GM23338 (cell line): ENCODE data around the gene L3HYPDH.

Source experiments
- CREB1 ChIP-seq: fragments of 250-450 bp; sonication (Bioruptor Pico); IDR thresholded peaks from 2 replicates; pipeline ENCODE4 v1.5.0; 2020; ENCODE audit warnings: low read depth, mild to moderate bottlenecking, moderate library complexity
- ETS1 ChIP-seq: IDR thresholded peaks from 2 replicates; pipeline ENCODE4 v1.6.1; 2016; ENCODE audit warnings: antibody characterized with exemption
- EZH2 ChIP-seq: fragments of 200-600 bp; sonication (generic); IDR thresholded peaks from one replicate; pipeline ENCODE4 v1.8.0; 2017; ENCODE audit warnings: antibody characterized with exemption, mild to moderate bottlenecking, low read depth; ENCODE audit not compliant: unreplicated experiment
- EZH2phosphoT487 ChIP-seq: fragments of 200-600 bp; sonication (generic); IDR thresholded peaks from one replicate; pipeline ENCODE4 v1.8.1; 2018; ENCODE audit warnings: antibody characterized with exemption; ENCODE audit not compliant: unreplicated experiment
- NANOG ChIP-seq: IDR thresholded peaks from 2 replicates; pipeline ENCODE4 v1.6.1; 2016; ENCODE audit warnings: antibody characterized with exemption, borderline replicate concordance
- POLR2AphosphoS5 ChIP-seq: IDR thresholded peaks from 2 replicates; pipeline ENCODE4 v1.6.1; 2016; ENCODE audit warnings: antibody characterized with exemption, low read depth
- REST ChIP-seq: IDR thresholded peaks from one replicate; pipeline ENCODE4 v1.6.1; 2018; ENCODE audit warnings: antibody characterized with exemption; ENCODE audit not compliant: unreplicated experiment
- ZNF331 ChIP-seq: fragments of 250-450 bp; sonication (Bioruptor Pico); IDR thresholded peaks from 2 replicates; pipeline ENCODE4 v1.5.0; 2020; ENCODE audit warnings: low read depth, mild to moderate bottlenecking, moderate library complexity
- TF ChIP-seq, protein P1 (sequence below), 2 experiments: fragments of 200-600 bp in 1 of 2; sonication (generic) in 1 of 2; conservative IDR thresholded peaks; 2 replicates each; pipeline versions ENCODE4 v1.5.1 to v1.6.1; 2016 to 2017; ENCODE audit warnings: antibody characterized with exemption in 2 of 2, low read depth in 2 of 2, mild to moderate bottlenecking in 2 of 2, moderate library complexity in 1 of 2

- TF ChIP-seq, protein P1, sequence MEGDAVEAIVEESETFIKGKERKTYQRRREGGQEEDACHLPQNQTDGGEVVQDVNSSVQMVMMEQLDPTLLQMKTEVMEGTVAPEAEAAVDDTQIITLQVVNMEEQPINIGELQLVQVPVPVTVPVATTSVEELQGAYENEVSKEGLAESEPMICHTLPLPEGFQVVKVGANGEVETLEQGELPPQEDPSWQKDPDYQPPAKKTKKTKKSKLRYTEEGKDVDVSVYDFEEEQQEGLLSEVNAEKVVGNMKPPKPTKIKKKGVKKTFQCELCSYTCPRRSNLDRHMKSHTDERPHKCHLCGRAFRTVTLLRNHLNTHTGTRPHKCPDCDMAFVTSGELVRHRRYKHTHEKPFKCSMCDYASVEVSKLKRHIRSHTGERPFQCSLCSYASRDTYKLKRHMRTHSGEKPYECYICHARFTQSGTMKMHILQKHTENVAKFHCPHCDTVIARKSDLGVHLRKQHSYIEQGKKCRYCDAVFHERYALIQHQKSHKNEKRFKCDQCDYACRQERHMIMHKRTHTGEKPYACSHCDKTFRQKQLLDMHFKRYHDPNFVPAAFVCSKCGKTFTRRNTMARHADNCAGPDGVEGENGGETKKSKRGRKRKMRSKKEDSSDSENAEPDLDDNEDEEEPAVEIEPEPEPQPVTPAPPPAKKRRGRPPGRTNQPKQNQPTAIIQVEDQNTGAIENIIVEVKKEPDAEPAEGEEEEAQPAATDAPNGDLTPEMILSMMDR (conservative IDR thresholded peaks at IDR 0.05; ENCODE audit: low read depth in 2 of 2), result no peak
- no peak for TF ChIP-seq EZH2phosphoT487
- TF ChIP-seq POLR2AphosphoS5, result no peak
- no peak for TF ChIP-seq EZH2
- TF ChIP-seq ETS1, result no peak
- no peak for TF ChIP-seq REST
- no peak for TF ChIP-seq CREB1 (CRISPR knock-in tag)
- no peak for TF ChIP-seq ZNF331 (CRISPR knock-in tag)
- TF ChIP-seq NANOG, result no peak
These were observed 32.4 kb downstream of the L3HYPDH start for GRCh38 chr14:59451849-59452248.
